ENCODE measurements around the gene PRKN.

- TF ChIP-seq POLR2A (IDR thresholded peaks at IDR 0.05; ENCODE audit: low read depth, low read length) (no peak), MYC (IDR thresholded peaks at IDR 0.05; ENCODE audit: low read depth, low read length) (no peak), CTCF (IDR thresholded peaks at IDR 0.05; ENCODE audit: extremely low read depth in 1 of 2, insufficient read depth in 1 of 2, low read depth in 1 of 2, low read length in 2 of 2) (no peak), FOS (IDR thresholded peaks at IDR 0.05; ENCODE audit: borderline replicate concordance, insufficient read depth, low read length) (no peak), EZH2 (IDR thresholded peaks at IDR 0.05; ENCODE audit: borderline replicate concordance, low read depth, low read length, severe bottlenecking) (no peak), JUN (IDR thresholded peaks at IDR 0.05; ENCODE audit: borderline replicate concordance, insufficient read depth, insufficient read length, low read depth) (no peak)
These were observed 497.3 kb downstream of the PRKN start for GRCh38 chr6:162230147-162230752.

Measured in endothelial cell of umbilical vein (primary cell).